ENCODE data around the gene FOXK2. TPM values are rescaled to one million over a fixed set of nuclear protein-coding genes. Genes with fewer than 3 reads are reported as not detected.

Gene FOXK2
- total RNA-seq, 4 donors from 2014 or later = 40.4 to 76.7 (median 52.4) TPM

DNA sequence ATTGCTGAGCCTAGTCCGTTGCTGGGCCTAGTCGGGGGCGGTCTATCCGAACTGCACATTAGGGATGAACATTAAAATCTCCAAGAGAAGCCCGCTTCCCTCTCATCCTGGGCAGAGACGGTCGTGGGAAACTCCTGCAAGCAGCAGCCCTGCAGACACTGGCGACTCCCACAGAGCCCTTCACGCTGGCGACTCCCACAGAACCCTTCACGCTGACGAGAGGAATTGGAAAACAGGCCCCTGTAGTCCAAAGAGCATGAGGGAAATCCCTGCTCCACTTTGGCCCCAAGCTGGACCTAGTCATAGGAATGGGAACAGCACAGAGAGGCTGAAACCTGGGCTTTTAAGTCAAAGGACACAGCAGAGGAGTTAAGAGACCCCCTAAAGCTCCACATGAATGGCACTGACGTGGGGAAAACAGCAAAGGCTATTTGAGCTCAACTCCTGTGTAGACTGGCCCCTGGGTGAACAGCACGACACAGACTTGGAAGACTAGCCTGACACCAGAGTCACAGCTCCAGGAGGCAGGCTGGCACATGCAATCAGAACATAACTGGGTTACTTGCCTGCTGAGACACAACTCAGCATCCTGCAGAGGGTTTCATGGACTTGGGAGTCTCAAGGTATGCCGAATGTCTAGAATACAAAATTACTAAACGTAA, 86.5 kb downstream of the FOXK2 start:
- no peak for DNase-seq (ENCODE audit: low spot score in 2 of 2)
- intact Hi-C loops (cut with DNase I; ENCODE audit: low total_unique reads) = no loop called here
- WGBS, 2 donors = 58 to 67% methylated on average over 16 of the region's 16 CpGs
- no peak overlapping the region for H3K4me3 ChIP-seq (ENCODE audit: low read depth, poor library complexity, severe bottlenecking)
- no peak for TF ChIP-seq POLR2A (IDR thresholded peaks at IDR 0.05)
- TF ChIP-seq, protein P1, sequence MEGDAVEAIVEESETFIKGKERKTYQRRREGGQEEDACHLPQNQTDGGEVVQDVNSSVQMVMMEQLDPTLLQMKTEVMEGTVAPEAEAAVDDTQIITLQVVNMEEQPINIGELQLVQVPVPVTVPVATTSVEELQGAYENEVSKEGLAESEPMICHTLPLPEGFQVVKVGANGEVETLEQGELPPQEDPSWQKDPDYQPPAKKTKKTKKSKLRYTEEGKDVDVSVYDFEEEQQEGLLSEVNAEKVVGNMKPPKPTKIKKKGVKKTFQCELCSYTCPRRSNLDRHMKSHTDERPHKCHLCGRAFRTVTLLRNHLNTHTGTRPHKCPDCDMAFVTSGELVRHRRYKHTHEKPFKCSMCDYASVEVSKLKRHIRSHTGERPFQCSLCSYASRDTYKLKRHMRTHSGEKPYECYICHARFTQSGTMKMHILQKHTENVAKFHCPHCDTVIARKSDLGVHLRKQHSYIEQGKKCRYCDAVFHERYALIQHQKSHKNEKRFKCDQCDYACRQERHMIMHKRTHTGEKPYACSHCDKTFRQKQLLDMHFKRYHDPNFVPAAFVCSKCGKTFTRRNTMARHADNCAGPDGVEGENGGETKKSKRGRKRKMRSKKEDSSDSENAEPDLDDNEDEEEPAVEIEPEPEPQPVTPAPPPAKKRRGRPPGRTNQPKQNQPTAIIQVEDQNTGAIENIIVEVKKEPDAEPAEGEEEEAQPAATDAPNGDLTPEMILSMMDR (IDR thresholded peaks at IDR 0.05) = no peak

DNA sequence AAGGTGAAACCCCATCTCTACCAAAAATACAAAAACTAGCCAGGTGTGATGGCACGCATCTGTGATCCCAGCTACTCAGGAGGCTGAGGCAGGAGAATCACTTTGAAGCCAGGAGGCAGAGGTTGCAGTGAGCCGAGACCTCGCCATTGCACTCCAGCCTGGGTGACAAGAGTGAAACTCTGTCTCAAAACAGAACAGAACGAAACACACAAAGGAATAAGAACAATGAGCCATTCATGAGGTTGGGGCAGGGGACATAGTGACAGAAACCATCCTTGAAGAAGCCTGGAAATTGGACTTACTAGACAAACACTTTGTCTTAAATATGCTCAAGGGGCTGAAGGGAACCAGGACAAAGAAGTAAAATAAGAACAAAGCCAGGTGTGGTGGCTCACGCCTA, 89.3 kb downstream of the FOXK2 start:
- 66 to 70% methylated on average over 5 of the region's 5 CpGs for WGBS, 2 donors
- TF ChIP-seq, protein P1 (IDR thresholded peaks at IDR 0.05) = no peak
- TF ChIP-seq POLR2A (IDR thresholded peaks at IDR 0.05) = no peak
- DNase-seq (ENCODE audit: low spot score in 2 of 2) = no peak
- no peak overlapping the region for H3K4me3 ChIP-seq (ENCODE audit: low read depth, poor library complexity, severe bottlenecking)
- intact Hi-C loops (cut with DNase I; ENCODE audit: low total_unique reads) = no loop called here

DNA sequence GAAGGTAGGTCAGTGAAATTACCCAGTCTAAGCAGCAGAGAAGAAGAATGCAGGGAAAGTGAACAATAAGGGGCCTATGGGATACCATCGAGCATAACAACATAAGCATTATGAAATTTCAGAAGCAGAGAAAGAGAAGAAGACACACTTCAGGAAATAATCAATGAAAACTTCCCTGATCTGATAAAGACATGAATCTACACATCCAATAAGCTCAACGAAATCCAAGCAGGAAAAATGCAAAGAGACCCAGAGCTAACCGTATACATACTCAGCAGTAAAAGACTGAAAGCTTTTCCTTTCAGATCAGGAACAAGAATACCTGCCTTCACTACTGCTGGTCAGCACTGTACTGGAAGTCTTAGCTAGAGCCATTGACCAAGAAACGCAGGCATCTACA, 90.1 kb downstream of the FOXK2 start:
- intact Hi-C loops (cut with DNase I; ENCODE audit: low total_unique reads) = no loop called here
- no peak overlapping the region for H3K4me3 ChIP-seq (ENCODE audit: low read depth, poor library complexity, severe bottlenecking)
- no peak for TF ChIP-seq POLR2A (IDR thresholded peaks at IDR 0.05)
- TF ChIP-seq, protein P1 (IDR thresholded peaks at IDR 0.05) = no peak
- WGBS, 2 donors = 92 to 94% methylated on average over 4 of the region's 4 CpGs
- no peak for DNase-seq (ENCODE audit: low spot score in 2 of 2)

DNA sequence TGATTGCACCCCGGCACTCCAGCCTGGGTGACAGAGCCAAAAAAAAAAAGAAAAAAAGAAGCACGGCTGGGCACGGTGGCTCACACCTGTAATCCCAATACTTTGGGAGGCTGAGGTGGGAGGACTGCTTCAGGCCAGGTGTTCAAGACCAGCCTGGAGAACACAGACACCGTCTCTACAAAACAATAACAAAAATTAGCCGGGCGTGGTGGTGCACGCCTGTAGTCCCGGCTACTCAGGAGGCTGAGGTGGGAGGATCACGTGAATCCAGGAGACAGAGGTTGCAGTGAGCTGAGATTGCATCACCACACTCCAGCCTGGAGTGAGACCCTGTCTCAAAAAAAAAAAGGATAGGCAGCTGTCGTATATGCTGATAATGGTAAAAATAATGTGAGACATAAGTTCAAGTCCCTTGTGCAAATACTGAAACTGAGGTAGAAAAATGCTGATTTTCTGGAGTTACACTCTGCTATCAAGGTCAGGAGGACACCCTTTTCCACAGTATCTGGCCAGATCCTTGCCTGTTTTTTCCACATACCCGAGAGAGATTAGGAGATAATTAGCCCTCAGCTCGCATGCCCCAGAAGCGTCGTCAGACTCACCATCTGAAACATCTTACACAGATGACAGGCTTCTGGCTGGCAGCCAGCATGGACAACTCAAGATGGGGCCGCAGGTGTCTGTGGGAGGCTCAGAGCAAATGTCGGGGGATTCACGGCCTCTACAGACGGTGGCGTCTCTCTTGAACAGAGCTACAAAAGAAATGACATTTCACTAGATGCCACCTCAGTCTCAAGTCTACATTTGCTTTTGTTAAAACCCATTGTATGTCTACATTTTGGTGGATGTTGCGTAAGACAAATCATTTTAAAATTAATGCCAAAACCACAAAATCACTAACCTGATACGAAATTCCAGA, 91.9 kb downstream of the FOXK2 start:
- DNase-seq (ENCODE audit: low spot score in 2 of 2) = no peak
- WGBS, 2 donors = 74 to 78% methylated on average over 21 of the region's 21 CpGs
- no peak overlapping the region for H3K4me3 ChIP-seq (ENCODE audit: low read depth, poor library complexity, severe bottlenecking)
- no peak for TF ChIP-seq POLR2A (IDR thresholded peaks at IDR 0.05)
- TF ChIP-seq, protein P1 (IDR thresholded peaks at IDR 0.05) = no peak
- intact Hi-C loops (cut with DNase I; ENCODE audit: low total_unique reads) = no loop called here

DNA sequence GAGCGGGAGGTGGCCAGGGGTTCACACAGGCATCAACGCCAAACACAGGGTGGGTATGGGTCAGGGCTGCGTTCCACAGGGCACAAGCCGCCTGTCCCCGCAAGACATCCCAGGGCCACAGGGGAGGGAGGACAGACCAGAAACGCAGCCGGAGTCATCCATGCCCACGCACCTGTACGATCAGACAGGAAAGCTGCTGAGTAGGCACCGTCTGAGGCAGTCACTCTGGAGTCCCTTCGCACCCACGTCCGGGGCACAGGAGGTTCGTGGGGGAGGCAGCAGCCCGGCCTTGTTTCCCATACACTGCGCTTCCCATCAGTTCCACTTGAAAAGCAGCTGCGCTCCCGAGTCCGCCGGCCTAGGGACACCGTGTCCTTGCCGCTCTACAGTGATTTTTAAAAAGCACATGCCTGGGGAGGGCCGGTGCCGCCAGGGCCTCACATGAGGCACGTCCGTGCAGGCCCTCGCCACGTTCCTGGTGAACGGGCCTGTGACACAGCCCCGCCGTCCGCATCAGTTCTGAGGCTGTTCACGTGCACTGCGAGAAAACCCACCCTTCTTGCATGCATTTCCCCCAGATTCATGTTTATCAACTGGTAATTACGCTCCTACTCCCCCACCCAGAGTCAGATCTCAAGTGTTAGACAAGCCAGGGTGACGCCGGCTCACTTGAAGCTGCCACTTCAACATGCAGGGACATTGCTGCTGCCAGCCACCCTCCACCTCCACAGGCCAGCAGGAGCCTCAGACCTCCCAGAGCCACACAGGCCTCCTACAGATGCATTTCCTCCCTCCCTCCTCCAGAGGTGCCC, 94.0 kb downstream of the FOXK2 start:
- intact Hi-C loops (cut with DNase I; ENCODE audit: low total_unique reads) = no loop called here
- DNase-seq (ENCODE audit: low spot score in 2 of 2) = no peak
- no peak overlapping the region for H3K4me3 ChIP-seq (ENCODE audit: low read depth, poor library complexity, severe bottlenecking)
- TF ChIP-seq, protein P1 (IDR thresholded peaks at IDR 0.05) = no peak
- no peak for TF ChIP-seq POLR2A (IDR thresholded peaks at IDR 0.05)
- 74 to 79% methylated on average over 37 of the region's 37 CpGs for WGBS, 2 donors
